Sigmoid colon (tissue), 7 donors: ENCODE measurements around the gene NKIRAS1. TPM values are rescaled to one million over a fixed set of nuclear protein-coding genes. Genes with fewer than 3 reads are reported as not detected.

Source experiments
- DNase-seq: peaks from one replicate; pipeline ENCODE4 v3.0.0-alpha.2; 2019
- H3K27ac ChIP-seq, 4 donors: fragments of 200-600 bp; sonication (generic); one replicate each; pipeline ENCODE4 v1.5.1; 2016 to 2019; ENCODE audit warnings: mild to moderate bottlenecking in 1 of 4
- H3K27me3 ChIP-seq, 3 donors: fragments of 200-600 bp; sonication (generic); one replicate each; pipeline ENCODE4 v1.5.1; 2019; ENCODE audit warnings: mild to moderate bottlenecking in 1 of 3
- H3K36me3 ChIP-seq, 4 donors: fragments of 200-600 bp; sonication (generic); one replicate each; pipeline ENCODE4 v1.5.1; 2016 to 2019
- H3K4me1 ChIP-seq, 4 donors: fragments of 200-600 bp; sonication (generic); one replicate each; pipeline ENCODE4 v1.5.1; 2017 to 2019
- H3K4me3 ChIP-seq, 4 donors: fragments of 200-600 bp; sonication (generic); one replicate each; pipeline ENCODE4 v1.5.1; 2017 to 2019; ENCODE audit warnings: mild to moderate bottlenecking in 2 of 4, moderate library complexity in 1 of 4
- H3K9me3 ChIP-seq, 4 donors: fragments of 200-600 bp in 3 of 4; sonication (generic) in 3 of 4; one replicate each; pipeline versions ENCODE4 v1.5.1 to v1.6.1; 2013 to 2019
- EP300 ChIP-seq, 4 donors: sonication (generic); formaldehyde crosslinking; IDR thresholded peaks; one replicate each; pipeline ENCODE4 v1.6.1; 2017; ENCODE audit warnings: antibody characterized with exemption in 4 of 4
- POLR2A ChIP-seq, 2 donors: fragments of 450-650 bp; IDR thresholded peaks; one replicate each; pipeline ENCODE4 v1.6.1; 2016; ENCODE audit warnings: antibody characterized with exemption in 2 of 2, mild to moderate bottlenecking in 2 of 2, moderate library complexity in 2 of 2
- POLR2AphosphoS5 ChIP-seq, 4 donors: sonication (generic); formaldehyde crosslinking; IDR thresholded peaks; one replicate each; pipeline ENCODE4 v1.6.1; 2017; ENCODE audit warnings: antibody characterized with exemption in 4 of 4
- WGBS, 2 donors: extraction: QIAGEN DNeasy Blood & Tissue Kit; methylation state at CpG; one replicate each; pipeline ENCODE4 v1.1.7; 2013; 5-methylcytosine and 5-hydroxymethylcytosine counted together
- intact Hi-C: fragments of 100-400 bp; cut with DNase I; formaldehyde crosslinking; loops from one replicate; pipeline ENCODE4 v1.15.1; 2023
- polyA plus RNA-seq, 3 donors: library from polyadenylated mRNA; stranded (reverse); fragments of 200-250 nt; gene quantifications; one replicate each; pipeline ENCODE4 v1.2.3, GENCODE V29; 2013
- total RNA-seq, 4 donors: library from RNA; depleted of rRNA; stranded (reverse); fragments of >200 nt; gene quantifications; one replicate each; pipeline ENCODE4 v1.1.0, GENCODE V29; 2016
- TF ChIP-seq, protein P1 (sequence below), 4 experiments: fragments of 450-650 bp in 3 of 4; fragments of 200-600 bp in 1 of 4; IDR thresholded peaks; one replicate each; pipeline ENCODE4 v1.5.1; 2016 to 2019; ENCODE audit warnings: antibody characterized with exemption in 4 of 4, mild to moderate bottlenecking in 3 of 4, moderate library complexity in 2 of 4
- donor health status: healthy with polysubstance abuse.
- donor health status: Bipolar disorder and iron deficiency.
- donor health status: healthy.

NKIRAS1 gene
- total and polyA plus RNA-seq, 7 donors: 4.2 to 29.3 (median 21.6) TPM

DNA sequence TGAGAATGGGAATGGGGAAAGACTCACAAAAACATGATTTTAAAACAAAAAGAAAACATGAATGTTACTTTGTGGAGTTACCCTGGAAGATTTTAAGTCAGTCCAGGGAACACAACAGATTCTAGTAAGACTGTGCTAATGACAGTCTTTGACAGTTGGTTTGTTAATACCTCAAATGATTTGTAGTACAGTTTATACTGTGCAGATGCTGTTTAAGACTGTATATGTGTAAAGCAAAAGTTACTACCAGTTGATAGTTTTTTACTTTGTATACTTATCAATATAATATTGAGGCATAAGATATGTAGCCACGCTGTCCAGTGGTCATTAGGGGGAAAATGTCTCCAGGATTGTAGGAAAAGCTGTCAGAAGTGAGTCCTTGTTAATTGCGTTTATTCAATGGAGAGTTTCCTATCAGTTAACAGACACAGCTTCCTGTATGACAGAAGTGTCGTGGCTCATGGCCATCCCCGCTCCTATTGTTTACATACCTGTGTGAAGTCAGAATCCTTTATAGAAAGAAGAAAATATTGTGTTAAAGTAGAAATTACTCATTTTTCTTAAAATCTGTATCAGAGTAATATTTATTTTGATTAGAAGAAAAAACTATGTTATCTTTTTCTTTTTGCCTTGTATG, 36.0 kb downstream of the NKIRAS1 start:
- H3K9me3 ChIP-seq: no peaks in the 10 kb centered on the region
- intact Hi-C loops: no loop called here
- WGBS, 2 donors: 39 to 43% methylated on average over 4 of the region's 4 CpGs
- TF ChIP-seq POLR2A (IDR thresholded peaks at IDR 0.05) (no peak), EP300 (IDR thresholded peaks at IDR 0.05) (no peak), POLR2AphosphoS5 (IDR thresholded peaks at IDR 0.05) (no peak)
- TF ChIP-seq, protein P1, sequence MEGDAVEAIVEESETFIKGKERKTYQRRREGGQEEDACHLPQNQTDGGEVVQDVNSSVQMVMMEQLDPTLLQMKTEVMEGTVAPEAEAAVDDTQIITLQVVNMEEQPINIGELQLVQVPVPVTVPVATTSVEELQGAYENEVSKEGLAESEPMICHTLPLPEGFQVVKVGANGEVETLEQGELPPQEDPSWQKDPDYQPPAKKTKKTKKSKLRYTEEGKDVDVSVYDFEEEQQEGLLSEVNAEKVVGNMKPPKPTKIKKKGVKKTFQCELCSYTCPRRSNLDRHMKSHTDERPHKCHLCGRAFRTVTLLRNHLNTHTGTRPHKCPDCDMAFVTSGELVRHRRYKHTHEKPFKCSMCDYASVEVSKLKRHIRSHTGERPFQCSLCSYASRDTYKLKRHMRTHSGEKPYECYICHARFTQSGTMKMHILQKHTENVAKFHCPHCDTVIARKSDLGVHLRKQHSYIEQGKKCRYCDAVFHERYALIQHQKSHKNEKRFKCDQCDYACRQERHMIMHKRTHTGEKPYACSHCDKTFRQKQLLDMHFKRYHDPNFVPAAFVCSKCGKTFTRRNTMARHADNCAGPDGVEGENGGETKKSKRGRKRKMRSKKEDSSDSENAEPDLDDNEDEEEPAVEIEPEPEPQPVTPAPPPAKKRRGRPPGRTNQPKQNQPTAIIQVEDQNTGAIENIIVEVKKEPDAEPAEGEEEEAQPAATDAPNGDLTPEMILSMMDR (IDR thresholded peaks at IDR 0.05): no peak
- peaks cover 0 to 11% (median 0%) of the 10 kb centered on the region in 4 donors for H3K36me3 ChIP-seq
- no peak for DNase-seq
- peaks cover 0 to 32% (median 25%) of the 10 kb centered on the region in 4 donors for H3K4me1 ChIP-seq
- no peaks in the 10 kb centered on the region for H3K27me3 ChIP-seq
- no peak overlapping the region for H3K27ac ChIP-seq
- H3K4me3 ChIP-seq: no peak overlapping the region

DNA sequence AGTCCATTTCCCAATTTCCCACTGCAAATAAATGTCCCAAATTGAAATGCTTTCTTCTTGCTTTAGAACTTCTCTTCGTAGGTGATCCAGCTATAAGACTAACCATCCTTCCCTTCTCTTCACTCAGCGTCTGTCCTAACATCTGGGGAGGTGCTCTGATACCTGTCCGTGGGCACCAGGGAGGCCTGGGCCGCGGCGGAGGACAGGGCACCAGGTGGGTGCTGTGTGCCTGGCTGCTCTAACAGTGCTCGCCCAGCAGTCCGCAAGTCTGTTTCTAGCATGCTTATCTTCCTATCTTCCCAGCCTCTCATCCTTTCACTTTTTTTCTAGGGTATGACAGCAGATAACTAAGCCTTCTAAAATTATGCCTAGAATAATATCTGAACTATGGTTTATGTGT, 37.3 kb downstream of the NKIRAS1 start:
- WGBS, 2 donors: 89 to 97% methylated on average over 8 of the region's 8 CpGs
- H3K36me3 ChIP-seq: peaks cover 0 to 11% (median 0%) of the 10 kb centered on the region in 4 donors
- H3K27me3 ChIP-seq: no peaks in the 10 kb centered on the region
- DNase-seq: no peak
- no peaks in the 10 kb centered on the region for H3K9me3 ChIP-seq
- intact Hi-C loops: no loop called here
- peaks cover 0 to 39% (median 32%) of the 10 kb centered on the region in 4 donors for H3K4me1 ChIP-seq
- no peak for TF ChIP-seq POLR2AphosphoS5 (IDR thresholded peaks at IDR 0.05)
- no peak for TF ChIP-seq EP300 (IDR thresholded peaks at IDR 0.05)
- TF ChIP-seq, protein P1 (IDR thresholded peaks at IDR 0.05): no peak
- no peak for TF ChIP-seq POLR2A (IDR thresholded peaks at IDR 0.05)
- no peak overlapping the region for H3K27ac ChIP-seq
- H3K4me3 ChIP-seq: no peak overlapping the region

DNA sequence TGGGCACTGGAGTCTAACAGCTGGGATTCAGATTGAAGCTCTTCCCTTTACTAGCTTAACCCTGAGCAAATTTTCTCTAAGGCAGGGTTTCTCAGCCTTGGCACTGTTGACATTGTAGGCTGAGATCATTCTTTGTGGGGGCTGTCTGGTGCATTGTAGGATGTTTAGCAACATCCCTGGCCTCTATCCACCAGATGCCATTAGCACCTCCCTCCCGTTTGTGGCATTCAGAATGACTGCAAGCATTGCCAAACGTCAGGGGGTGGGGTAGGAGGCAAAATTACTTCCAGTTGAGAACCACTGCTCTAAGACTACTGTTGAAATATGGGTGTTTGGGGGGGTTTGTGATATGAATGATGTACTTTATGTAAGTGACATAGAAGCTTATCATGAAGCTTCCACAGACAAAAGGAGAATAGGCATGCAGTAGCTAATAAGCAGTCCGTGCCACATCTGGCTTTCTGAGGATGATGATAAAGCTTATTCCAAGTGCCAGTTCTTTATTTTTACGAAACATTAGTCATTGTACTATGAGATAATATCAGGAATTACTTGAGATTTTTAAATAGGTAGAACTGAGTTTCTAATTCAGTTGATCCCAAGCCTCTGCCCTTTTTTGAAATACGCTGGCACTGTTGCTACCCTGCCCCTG, 39.3 kb downstream of the NKIRAS1 start:
- DNase-seq: no peak
- WGBS, 2 donors: 76 to 78% methylated on average over 5 of the region's 5 CpGs
- Histone ChIP-seq H3K27me3 (no peaks in the 10 kb centered on the region), H3K4me1 (peaks cover 0 to 50% (median 37%) of the 10 kb centered on the region in 4 donors), H3K27ac (no peak overlapping the region), H3K4me3 (no peak overlapping the region), H3K9me3 (no peaks in the 10 kb centered on the region), H3K36me3 (peaks cover 0 to 10% (median 0%) of the 10 kb centered on the region in 4 donors)
- TF ChIP-seq EP300 (IDR thresholded peaks at IDR 0.05) (no peak), POLR2A (IDR thresholded peaks at IDR 0.05) (no peak), POLR2AphosphoS5 (IDR thresholded peaks at IDR 0.05) (no peak)
- TF ChIP-seq, protein P1 (IDR thresholded peaks at IDR 0.05): no peak
- intact Hi-C loops: no loop called here

DNA sequence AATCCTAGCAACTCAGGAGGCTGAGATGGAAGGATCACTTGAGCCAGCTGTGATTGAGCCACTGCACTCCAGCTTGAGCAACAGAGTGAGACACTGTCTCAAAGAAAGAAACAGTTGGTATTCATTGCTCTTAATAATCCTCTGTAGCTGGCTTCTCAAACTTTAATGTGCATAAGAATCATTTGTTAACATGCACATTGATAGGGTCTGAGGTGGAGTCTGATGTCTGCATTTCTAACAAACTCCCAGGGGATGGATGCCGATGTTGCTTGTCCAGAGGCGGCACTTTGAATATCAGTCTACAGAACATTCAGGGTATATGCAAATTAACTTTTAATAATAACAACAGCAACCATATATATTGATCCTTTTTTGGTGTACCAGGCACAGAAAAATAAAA, 39.9 kb downstream of the NKIRAS1 start:
- no peak for DNase-seq
- Histone ChIP-seq H3K36me3 (peaks cover 0 to 4% (median 0%) of the 10 kb centered on the region in 4 donors), H3K27me3 (no peaks in the 10 kb centered on the region), H3K4me3 (no peak overlapping the region), H3K27ac (no peak overlapping the region), H3K9me3 (no peaks in the 10 kb centered on the region), H3K4me1 (peaks cover 0 to 50% (median 37%) of the 10 kb centered on the region in 4 donors)
- WGBS, 2 donors: 94% methylated on average over 2 of the region's 2 CpGs
- intact Hi-C loops: no loop called here
- TF ChIP-seq POLR2A (IDR thresholded peaks at IDR 0.05): no peak
- no peak for TF ChIP-seq EP300 (IDR thresholded peaks at IDR 0.05)
- TF ChIP-seq, protein P1 (IDR thresholded peaks at IDR 0.05): no peak
- no peak for TF ChIP-seq POLR2AphosphoS5 (IDR thresholded peaks at IDR 0.05)
